T-helper 2 cell (primary cell): ENCODE results near the gene METTL22.

Experiments
- DNase-seq, 5 experiments: peaks; one replicate each; pipeline versions ENCODE4 v3.0.0 to v3.0.0-alpha.2; 2012 to 2022

METTL22 gene

GRCh38 chr16:8594149-8594666, 27.3 kb upstream of the METTL22 start:
- DNase-seq, result no peak

DNA sequence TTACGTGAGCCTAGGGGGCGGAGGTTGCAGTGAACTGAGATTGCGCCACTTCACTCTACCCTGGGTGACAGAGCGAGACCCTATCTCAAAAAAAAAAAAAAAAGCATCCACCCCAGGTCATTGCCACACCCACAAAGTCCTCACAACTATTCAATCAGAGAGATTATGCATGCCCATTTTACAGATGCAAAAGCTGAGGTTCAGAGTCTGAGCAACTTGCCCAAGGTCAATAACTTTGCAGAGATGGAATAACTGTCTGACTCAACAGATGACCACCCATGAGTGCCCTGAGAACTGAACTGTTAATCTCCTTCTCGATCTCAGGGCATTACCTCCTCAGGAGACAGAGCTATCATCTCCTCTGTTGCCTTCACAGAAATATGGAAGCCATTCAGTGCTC, 25.7 kb upstream of the METTL22 start:
- no peak for DNase-seq

GRCh38 chr16:8596581-8596980, 24.9 kb upstream of the METTL22 start:
- no peak for DNase-seq

DNA sequence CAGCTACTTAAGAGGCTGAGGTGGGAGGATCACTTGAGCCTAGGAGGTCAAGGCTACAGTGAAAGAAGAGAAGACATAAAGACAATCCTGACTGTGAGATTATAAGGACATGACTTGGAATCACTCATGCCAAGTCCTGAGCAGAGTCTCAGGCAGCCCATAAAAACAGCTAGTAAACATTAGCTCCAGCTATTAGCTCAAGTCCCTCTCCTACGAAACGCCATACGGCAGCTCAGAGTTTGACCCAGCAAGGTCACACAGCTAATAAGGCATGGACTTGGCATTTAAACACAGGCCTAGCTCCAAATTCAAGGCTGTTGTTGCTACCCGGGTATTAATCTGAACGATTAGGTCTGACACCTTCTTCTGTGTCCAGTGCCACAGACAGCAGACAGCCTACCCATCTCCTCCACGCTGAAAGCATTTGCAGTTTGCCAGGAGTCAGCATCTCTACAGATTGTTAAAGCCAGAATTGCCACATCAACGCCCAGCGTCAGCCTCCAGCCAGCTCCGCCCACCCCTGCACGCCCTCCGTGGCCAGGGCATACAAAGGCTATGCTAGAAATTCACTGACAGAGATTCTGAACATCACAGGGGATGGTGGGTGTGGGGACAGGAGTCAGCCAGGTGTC, 21.2 kb upstream of the METTL22 start:
- no peak for DNase-seq

GRCh38 chr16:8605554-8605953, 15.9 kb upstream of the METTL22 start:
- no peak for DNase-seq

GRCh38 chr16:8607214-8607613, 14.3 kb upstream of the METTL22 start:
- DNase-seq, result no peak

DNA sequence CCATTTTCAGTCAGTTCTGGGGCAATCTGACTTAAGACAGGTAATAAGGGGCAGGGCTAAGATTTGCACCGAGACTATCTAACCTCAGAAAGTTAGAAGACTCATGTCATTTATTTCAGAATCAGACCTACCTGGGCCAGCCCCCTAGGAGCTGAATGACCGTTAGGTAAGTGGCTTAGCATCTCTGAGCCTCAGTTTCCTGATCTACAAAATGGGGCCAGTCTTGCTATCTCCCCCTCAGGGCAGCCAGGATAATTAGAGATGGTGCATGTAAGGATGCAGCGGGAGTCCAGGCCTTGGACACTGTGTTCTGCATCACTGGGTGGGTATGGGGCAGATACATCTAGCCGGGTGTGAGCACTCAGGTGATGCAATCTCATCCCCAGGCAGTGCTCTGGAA, 10.4 kb upstream of the METTL22 start:
- DNase-seq, result no peak

- DNase-seq, result no peak
Observed at GRCh38 chr16:8611886-8612600, 9.5 kb upstream of the METTL22 start.

DNA sequence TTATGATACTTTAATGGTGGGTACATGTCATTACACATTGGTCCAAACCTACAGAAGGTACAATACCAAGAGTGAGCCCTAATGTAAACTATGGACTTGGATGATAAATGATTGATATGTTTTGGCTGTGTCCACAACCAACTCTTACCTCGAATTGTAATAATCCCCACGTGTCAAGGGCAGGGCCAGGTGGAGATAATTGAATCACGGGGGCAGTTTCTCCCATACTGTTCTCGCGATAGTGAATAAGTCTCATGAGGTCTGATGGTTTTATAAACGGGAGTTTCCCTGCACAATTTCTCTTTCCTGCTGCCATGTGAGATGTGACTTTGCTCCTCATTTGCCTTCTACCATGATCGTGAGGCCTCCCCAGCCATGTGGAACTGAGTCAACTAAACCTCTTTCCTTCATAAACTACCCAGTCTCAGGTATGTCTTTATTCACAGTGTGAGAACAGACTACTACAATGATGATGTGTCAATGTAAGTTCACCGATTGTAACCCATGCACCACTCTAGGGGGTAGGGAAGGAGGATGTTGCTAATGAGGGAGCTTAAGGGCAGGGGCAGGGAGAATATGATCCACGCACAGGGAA, 7.0 kb upstream of the METTL22 start:
- DNase-seq, result no peak

DNA sequence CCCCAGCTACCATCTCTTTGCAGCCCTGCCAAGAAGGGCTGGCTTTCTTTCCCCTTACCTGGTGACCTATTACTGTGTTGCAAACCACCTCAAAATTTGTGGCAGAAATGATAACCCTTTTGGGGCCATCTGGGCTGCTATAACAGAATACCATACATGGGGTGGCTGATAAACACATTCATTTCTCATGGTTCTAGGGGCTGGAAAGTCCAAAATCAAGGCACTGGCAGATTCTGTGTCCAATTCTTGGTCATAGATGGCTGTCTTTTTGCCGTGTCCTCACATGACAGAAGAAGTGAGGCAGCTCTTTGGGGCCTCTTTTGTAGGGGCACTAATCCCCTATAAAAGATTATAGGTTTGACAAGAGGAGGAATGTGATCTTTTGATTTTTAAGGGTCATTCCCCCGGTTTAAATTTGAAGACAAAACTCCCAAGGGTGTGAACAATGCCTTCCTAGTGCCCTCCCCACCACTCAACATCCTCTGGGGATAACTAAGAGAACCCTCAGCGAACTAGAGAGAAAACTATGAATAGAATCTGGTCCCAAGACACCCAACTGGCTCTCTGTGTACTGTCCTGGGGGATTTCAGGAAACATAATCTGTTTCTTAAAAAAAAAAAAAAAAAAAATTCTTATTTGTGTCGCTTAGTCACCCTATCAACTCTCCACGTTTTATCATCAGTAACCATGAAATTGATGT, 1.7 kb upstream of the METTL22 start:
- no peak for DNase-seq

GRCh38 chr16:8620535-8620934, 963 bp upstream of the METTL22 start:
- DNase-seq, result no peak

DNA sequence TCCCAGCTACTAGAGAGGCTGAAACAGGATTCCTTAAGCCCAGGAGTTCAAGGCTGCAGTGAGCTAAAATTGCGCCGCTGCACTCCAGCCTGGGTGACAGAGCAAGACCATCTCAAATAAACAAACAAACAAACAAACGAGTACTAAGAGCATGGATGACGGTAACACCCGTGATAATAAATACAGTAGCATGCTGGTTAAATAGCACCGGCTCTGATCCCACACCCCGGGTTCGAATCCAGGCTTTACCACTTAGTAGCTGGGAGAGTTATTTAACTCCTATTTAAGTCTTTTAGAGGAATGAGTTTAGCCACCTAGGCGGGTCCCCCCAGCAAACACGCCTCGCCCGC, 301 bp upstream of the METTL22 start:
- DNase-seq, result no peak

GRCh38 chr16:8622315-8622656, 788 bp downstream of the METTL22 start:
- DNase-seq, result peak in 1 of 5 experiments; percentile 2

- no peak for DNase-seq
Observed at GRCh38 chr16:8623634-8624033, 2.1 kb downstream of the METTL22 start.

DNA sequence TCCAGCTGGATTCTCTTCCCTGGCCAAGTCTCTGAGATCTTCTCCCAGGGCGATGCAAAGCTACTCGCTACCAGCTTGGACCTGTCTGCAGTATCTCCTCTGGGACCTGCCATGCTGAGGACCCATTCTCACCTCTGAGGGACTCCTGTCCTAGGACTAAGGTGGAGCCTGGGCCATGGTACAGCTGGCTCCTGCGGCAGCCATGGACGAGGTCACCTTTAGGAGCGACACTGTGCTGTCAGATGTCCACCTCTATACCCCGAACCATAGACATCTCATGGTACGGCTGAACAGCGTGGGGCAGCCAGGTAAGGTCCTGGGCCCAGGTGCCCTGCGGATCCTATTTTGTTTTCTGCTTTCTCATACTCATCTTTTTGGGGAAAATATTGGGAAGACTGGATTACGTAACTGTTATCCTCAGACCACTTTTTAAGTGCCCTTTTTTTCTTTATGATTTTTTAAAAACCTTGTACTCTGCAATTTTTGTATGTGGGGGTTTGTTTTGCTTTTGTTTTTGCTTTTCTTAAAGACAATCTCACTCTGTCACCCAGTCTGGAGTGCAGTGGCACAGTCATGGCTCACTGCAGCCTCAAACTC, 4.1 kb downstream of the METTL22 start:
- DNase-seq, result no peak

DNA sequence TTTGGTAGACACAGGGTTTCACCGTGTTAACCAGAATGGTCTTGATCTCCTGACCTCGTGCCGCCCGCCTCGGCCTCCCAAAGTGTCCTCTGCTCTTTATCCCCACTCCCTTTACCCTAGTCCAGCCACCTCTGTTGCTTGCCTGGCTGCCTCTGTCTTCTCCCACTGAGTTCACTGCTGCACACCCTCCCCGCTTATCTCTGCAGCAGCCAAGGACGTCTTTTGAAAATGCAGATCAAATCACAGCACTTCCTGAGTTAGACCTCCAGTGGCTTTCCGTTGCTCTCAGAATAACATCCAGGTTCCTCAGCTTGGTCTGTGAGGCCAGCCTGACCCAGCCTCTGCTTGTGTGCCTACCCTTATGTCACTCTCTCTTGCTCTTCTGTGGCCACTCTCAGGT, 5.4 kb downstream of the METTL22 start:
- DNase-seq, result peak in 1 of 5 experiments; percentile 34

GRCh38 chr16:8627456-8627855, 6.0 kb downstream of the METTL22 start:
- DNase-seq, result no peak

GRCh38 chr16:8628981-8629725, 7.7 kb downstream of the METTL22 start:
- DNase-seq, result no peak

DNA sequence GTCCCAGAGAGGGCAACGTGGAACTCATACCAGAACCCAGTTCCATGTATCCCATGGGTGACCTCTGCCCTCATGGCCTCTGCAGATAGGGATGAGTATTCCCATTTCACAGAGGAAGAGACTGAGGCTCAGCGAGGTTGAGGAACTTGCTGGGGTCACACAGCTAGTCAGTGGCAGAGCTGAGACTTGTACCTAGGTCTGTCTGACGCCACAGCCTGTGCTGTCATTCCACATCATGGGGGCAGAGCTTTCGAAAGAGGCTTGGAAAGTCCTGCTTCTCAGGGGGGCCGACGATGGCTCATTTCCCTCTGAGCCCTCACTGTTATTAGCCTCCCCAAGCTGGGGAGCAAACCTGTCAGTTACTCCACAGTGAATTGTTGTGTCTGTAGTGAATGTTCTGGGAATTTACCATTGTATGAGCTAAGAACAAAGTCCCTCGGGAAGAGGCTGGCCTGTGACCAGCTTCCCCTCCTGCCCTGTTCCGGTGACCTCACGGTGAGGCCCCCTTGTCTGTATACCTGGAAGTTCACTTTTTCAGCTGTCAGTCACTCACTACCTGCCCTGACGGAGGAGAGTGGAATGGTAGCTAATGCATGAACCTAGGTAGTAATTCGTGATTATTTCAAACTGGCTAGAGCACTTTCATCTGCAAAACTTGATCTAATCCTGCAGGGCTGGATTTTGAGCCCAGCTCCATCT, 8.9 kb downstream of the METTL22 start:
- no peak for DNase-seq

GRCh38 chr16:8631373-8631772, 9.9 kb downstream of the METTL22 start:
- DNase-seq, result no peak

DNA sequence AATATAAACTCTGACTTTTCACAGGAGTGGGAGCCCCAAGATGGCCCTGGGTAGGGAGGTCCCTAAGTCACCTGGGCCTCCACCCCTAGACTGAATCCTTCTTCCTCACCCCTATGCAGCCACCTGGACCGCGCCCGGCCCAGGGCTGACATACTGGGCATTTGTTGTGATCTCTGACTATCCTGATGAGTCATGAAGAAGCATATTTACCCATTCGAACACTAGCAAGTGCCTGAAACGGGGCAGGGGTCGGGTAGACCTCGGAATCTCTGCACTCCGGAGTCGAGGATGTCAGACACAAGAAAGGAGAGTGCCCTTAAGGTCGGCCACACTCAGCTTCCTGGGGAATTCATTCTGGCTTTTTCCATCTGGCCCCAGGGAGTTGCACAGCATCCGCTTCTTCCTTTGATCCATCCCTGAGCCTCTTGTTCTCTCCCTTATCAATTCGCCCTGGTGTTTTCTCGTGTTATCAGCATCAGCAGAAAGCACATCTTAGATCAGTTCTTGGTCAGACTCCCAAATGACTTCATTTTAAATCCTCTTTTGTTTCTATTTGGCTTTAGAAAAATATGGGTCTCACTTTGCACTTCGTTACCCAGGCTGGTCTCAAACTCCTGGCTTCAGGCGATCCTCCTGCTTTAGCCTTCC, 10.4 kb downstream of the METTL22 start:
- no peak for DNase-seq
